SH-SY5Y (cell line): Measurements from ENCODE around the gene LDHAL6A.

Source experiments
- GATA2 ChIP-seq: IDR thresholded peaks from 2 replicates; pipeline ENCODE4 v1.6.1; 2011; ENCODE audit warnings: mild to moderate bottlenecking, low read depth, low read length
- GATA3 ChIP-seq: IDR thresholded peaks from 2 replicates; pipeline ENCODE4 v1.6.1; 2011; ENCODE audit warnings: low read depth, mild to moderate bottlenecking, low read length, moderate library complexity

Gene LDHAL6A

DNA sequence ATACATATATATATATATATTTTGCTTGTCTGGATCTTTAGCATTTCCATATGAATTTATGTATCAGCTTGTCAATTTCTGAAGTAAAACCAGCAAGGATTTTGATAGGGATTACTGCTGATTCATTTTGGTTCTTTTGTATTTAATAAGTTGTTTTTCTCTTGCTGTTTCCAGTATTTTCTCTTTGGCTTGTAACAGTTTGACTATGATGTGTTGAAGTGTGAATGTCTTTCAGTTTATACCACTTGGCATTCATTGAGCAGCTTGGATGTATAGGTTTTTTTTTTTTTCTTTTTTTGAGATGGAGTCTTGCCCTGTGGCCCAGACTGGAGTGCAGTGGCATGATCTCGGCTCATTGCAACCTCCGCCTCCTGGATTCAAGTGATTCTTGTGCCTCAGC is 12.4 kb downstream of the LDHAL6A start:
- TF ChIP-seq GATA2 (no peak), GATA3 (no peak)

DNA sequence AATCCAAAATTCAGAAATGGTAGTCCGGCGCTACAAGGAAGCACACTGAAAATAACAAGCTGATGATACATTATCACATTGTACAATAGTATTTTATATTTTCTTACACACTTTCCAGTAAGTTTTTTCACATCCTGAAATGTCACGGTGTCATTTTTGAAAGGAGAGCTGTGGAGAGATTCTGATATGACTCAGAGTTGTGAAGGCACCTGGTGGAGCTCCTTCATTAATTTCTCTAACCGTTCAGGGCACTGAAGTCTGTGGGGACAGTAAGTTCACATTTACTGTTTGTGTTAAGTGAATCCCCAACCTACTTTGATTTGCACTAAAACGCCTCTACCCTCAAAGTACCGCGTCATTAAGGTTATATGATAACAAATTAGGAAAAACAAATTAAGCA is 13.3 kb downstream of the LDHAL6A start:
- TF ChIP-seq GATA3 (no peak), GATA2 (no peak)

DNA sequence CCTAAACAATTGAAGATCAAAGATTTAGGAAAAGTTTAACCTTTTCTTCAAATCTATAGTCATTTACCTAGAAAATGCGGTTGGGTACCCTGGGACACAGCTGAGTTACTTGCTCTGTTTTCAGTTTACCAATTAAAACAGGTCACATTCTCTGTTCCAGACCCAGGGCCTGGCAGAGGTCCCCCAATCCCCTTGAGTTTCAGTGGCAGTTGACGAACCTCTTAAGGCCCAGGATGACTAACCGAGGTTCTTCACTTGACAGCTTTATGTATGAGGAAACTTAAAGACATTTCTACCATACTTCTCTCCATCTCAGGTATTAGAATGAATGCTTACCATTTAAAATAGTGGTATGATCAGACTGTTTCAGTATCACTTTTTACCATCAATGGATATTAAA is 16.3 kb downstream of the LDHAL6A start:
- no peak for TF ChIP-seq GATA3
- no peak for TF ChIP-seq GATA2

DNA sequence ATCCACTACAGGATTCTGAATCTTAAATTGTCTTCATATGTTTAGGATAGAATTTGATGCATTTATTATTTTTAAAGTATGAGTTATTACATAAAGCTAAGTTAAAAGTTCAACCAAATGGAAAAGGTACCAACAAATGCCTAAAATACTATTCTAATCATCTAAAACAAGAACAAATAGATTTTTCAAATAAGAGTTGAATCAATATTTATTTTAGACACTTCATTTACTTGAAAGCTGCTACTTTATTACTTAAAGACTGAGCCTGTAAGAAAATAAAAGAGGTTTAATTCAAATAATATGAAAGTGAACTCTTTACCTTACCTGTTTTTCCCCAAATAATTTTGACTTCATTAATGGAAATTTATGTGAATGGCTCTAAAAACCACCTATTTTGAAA is 16.9 kb downstream of the LDHAL6A start:
- TF ChIP-seq GATA2: no peak
- TF ChIP-seq GATA3: no peak

DNA sequence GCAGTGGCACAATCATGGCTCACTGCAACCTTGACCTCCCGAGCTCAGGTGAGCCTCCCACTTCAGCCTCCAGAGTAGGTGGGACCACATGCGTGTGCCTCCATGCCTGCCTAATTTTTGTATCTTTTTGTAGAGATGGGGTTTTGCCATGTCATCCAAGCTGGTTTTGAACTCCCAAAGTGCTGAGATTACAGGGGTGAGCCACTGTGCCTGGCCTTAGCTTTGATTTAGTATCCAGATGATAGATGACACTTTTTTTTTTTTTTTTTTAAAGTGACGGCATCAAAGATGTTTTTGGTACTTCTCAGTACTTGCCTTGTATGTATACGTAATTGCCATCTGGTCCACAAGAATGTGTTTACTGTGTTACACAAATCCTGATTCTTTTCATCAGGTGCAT is 23.4 kb downstream of the LDHAL6A start:
- TF ChIP-seq GATA2: no peak
- TF ChIP-seq GATA3: no peak

DNA sequence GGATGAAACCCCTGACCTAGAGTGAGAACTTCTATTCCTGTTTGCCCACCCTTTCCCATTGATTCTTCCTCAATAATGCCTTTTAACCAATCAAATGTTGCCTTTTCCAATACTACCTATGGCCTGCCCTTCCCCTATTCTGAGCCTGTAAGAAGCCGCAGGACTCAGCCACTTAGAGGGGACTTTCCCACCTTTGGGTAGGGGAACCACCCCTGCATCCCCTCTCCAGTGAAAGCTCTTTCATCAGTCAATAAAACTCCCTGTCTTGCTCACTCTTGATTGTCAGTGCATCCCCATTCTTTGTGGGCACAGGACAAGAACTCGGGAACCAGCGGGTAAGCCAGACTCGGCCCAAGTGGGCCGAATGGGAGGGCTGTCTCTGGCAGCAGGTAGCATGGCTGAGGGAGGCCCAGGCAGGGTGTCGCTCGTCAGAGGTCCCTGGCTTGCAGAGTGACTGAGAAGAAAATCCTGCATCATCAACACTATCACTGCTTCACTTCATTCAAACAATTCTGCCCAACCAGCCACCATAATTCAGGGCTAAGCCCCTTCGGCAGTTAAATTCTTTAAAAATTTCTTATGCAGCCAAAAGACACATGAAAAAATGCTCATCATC is 30.4 kb downstream of the LDHAL6A start:
- TF ChIP-seq GATA2 (no peak), GATA3 (no peak)

DNA sequence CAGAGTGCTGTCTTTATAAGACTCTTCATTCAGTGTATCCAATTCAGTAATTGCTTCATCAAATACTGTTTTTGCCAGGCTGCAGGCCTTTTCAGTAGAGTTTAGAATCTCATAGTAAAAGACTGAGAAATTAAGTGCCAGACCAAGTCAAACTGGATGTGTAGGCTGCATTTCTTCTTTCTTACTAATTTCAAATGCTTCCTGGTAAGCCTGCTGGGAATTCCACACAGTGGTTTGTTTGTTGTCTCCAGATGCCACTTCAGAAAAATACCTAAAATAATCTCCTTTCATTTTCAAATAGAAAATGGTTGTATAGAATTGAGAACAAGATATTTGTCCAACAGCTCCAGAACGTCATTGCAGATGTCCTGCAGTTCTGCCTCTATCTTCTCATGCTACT is 34.7 kb downstream of the LDHAL6A start:
- no peak for TF ChIP-seq GATA3
- TF ChIP-seq GATA2: no peak

DNA sequence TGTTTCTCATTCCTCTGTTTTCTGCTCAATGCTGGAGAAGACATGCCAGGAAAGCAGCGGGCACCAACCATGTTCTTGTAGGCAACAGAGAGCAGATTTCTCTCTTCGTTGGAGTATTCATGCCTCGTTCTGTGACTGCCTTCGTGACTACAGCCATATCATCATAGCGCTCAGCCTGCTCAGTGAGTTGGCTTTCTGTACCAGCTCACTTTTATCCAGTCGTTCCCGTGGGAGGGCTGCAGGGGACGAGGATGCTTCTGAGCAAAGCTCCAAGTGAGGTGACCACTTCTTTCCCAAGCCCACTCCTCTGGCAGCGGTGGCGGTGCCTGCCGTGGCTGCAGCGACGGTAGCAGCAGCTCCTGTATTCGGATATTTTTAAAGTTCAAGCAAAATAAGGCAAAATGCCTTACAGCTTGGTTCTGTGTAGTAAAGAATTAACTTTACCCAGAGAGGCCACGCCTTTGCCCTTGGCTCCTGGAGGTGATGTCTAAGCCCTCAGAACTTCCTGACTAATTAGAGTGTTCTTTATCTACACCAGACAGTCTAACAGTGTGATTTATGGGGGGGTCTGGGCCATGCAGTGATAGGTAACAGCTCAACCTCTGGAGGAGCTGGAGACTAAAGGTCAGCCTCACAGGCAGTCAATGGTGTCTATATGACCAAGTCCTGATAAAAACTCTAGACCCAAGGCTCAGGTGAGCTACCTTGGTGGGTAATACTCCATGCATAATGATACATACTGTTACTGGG is 35.3 kb downstream of the LDHAL6A start:
- TF ChIP-seq GATA2 (no peak), GATA3 (no peak)

DNA sequence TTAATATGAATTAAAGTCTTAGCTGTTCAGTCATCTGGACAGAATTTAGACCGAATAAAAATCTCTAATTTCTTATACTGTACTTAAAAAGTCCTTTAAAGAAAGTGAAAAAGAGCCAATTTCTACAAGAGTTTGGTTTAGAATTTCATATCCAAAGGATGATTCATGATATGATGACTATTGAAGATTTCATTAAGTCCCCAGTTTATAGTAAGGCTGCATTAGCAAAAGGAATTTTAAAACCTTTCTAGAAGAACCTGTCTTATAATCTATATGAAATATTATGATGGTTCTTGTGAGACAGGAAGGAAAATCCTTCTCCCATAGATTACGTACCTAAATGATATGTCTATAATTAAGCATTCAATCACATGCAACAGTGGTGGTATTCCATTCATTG is 36.3 kb downstream of the LDHAL6A start:
- TF ChIP-seq GATA3: no peak

DNA sequence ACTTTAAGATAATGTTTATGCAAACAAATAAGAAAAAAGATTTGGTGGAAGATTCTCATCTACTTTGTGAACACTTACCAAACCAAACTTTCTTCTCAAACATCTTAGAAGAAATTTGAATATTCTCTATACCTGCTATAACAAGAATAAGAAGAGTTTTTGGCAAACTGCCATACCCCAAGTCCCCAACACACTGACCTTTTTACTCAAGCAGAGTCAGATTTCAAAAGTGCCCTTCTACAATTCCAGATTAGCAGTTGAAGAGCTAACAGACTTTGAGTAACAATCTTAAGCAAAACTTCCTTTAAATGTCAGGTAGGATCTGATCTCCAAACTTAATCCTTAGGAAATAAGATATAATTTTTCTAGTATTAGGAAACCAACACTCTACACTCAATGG is 37.2 kb downstream of the LDHAL6A start:
- TF ChIP-seq GATA2 (no peak), GATA3 (no peak)

DNA sequence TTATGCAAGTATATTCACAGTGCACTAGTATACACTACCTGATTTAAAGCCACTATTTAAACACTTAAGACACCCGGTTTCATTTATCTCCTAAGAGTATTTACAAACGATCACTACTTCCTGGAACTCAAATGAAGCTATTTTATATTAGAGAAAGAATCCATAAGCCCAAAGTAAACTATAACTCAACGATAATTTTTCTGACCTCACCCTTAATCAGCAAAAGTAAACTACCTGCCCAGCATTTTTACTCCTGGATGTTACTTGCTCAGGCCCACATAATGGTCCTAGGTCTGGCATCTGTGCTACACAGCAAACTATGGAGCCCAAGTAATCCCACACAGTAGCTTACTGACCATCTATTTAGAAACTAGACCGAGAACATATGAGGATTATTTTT is 37.7 kb downstream of the LDHAL6A start:
- TF ChIP-seq GATA3 (no peak), GATA2 (no peak)

DNA sequence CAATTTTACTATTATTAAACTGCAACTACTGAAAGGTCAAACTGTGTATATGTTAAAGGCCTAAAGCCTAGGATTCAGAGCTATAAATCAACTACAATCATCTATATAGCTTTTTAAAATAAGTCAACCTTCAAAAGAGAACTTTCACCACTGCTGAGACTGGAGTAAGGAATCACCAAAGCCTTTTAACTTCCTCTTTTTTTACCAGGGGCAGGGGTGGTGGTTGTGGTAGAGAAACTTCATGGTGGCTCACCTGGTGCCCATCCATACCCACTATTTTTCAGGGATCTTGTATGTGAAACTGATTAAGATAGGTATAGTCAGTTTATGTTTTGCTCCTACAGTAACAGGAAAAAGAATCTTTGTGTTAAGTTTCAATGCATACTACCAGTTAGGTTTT is 39.6 kb downstream of the LDHAL6A start:
- TF ChIP-seq GATA2: no peak
- TF ChIP-seq GATA3: no peak

DNA sequence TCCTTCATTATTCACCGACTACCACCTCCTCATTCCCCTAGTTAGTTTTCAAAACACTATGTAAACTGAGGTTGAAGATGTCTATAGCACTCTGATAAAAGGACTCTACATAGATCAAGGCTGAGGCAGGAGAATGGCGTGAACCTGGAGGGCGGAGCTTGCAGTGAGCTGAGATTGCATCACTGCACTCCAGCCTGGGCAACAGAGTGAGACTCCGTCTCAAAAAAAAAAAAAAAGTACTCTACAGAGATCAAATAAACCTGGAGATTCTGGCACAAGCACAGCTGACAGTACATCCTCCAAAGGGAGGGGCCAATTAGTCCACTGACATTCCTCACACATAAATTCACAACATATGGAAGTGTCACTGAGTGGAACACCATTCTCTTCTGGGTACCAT is 40.0 kb downstream of the LDHAL6A start:
- no peak for TF ChIP-seq GATA2
- TF ChIP-seq GATA3: no peak

DNA sequence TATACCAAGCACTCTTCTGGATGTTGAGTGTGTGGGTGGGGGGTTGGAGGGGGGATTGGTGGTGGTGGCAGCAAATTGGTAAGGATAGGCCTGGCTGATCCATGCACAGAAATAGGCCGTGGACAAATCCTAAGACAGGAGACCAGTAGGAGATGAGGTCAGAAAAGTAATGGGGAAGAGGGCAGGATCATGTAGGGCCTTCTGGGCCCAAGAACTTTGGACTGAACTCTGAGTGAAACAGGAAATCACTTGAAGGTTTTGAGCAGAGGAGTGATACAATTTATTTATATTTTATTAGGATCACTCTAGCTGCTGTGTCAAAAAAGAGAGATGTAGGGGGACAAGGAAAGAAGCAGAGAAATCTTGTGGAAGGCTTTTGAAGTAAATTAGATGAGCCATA is 42.4 kb downstream of the LDHAL6A start:
- TF ChIP-seq GATA2 (no peak), GATA3 (no peak)

DNA sequence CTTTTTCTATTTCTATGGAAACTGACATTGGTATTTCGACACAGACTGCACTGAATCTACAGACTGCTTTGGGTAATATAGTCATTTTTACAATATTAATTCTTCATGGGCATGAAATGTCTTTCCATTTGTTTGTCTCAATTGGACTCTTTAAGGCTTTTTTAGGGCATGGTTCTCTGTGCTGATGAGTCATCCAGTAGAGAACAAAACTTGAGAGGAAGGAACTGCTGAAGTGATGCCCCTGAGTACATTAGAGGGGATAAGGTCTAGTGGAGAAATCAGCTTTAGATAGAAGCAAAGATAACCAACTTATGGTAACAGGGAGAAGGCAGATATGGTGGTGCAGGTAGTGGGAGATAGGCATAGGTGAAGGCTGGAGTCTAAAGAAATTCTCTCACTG is 46.0 kb downstream of the LDHAL6A start:
- TF ChIP-seq GATA2 (no peak), GATA3 (no peak)
